K562 (cell line): ENCODE results near the gene PDGFA. TPM values are rescaled to one million over a fixed set of nuclear protein-coding genes. Genes with fewer than 3 reads are reported as not detected.

Experiments used
- ATAC-seq: fragments of 200-7000 bp; cut with Tn5 transposase; 3 replicates; pipeline ENCODE4 v1.9.1; 2020; ENCODE audit warnings: moderate library complexity
- BruUV-seq: library from RNA; stranded (reverse); fragments of 400-500 nt; replicated peaks from 2 replicates; lab custom pipeline; 2021; lab: Mats Ljungman, UMichigan
- CTCF ChIA-PET: fragments of 300-600 bp; formaldehyde crosslinking; extraction: SDS; loops from one replicate; lab custom pipeline; 2021; ENCODE audit warnings: low intra/inter-chr PET ratio; lab: Yijun Ruan, JAX
- POLR2A ChIA-PET: fragments of 300-600, 350-650 bp; sonication (Branson Sonifier 250); formaldehyde crosslinking; extraction: SDS; loops from one replicate; lab custom pipeline; 2021; ENCODE audit warnings: antibody characterized with exemption, inconsistent platforms; lab: Yijun Ruan, JAX
- DNase-seq, 4 experiments: peaks; one replicate each; pipeline versions ENCODE4 v3.0.0 to v3.0.0-alpha.2; 2011 to 2018; ENCODE audit warnings: low spot score in 3 of 4, mixed read lengths in 3 of 4; ENCODE audit errors: extremely low read depth in 1 of 4
- FAIRE-seq: peaks from 2 replicates; lab custom pipeline; 2011; peaks lifted over from hg19 to GRCh38; lab: Jason Lieb, UNC
- H2AFZ ChIP-seq: 2 replicates; pipeline ENCODE4 v1.6.0; 2011; ENCODE audit warnings: low read depth, low read length, control low read depth, inconsistent platforms
- H3K27ac ChIP-seq: fragments of 200-600 bp; 3 replicates; pipeline ENCODE4 v1.8.0; 2011; ENCODE audit warnings: low read depth, mild to moderate bottlenecking, control low read depth, inconsistent platforms, low read length, moderate library complexity, mixed read lengths; ENCODE audit errors: extremely low read depth
- H3K27me3 ChIP-seq, 2 experiments: fragments of 300-600 bp in 1 of 2; 2 replicates in 1 of 2; 3 replicates in 1 of 2; pipeline versions ENCODE4 v1.6.0 to v1.8.0; 2011; ENCODE audit warnings: inconsistent platforms in 2 of 2, low read length in 2 of 2, mild to moderate bottlenecking in 1 of 2, mixed read lengths in 1 of 2, moderate library complexity in 1 of 2; ENCODE audit not compliant: control insufficient read depth in 2 of 2, insufficient read depth in 2 of 2
- H3K36me3 ChIP-seq: fragments of 300-600 bp; 3 replicates; pipeline ENCODE4 v1.8.0; 2011; ENCODE audit warnings: mild to moderate bottlenecking, low read length, inconsistent platforms; ENCODE audit not compliant: control insufficient read depth, insufficient read depth
- H3K4me1 ChIP-seq, 2 experiments: fragments of 200-600 bp in 1 of 2; replicated peaks in 1 of 2; 2 replicates in 1 of 2; 3 replicates in 1 of 2; pipeline versions ENCODE4 v1.5.1 to v1.8.0; 2011; ENCODE audit warnings: inconsistent platforms in 2 of 2, low read length in 2 of 2, mild to moderate bottlenecking in 1 of 2, mixed read lengths in 1 of 2, moderate library complexity in 1 of 2; ENCODE audit not compliant: control insufficient read depth in 2 of 2, insufficient read depth in 2 of 2
- H3K4me2 ChIP-seq: 2 replicates; pipeline ENCODE4 v1.6.1; 2011; ENCODE audit warnings: low read length, control low read depth, inconsistent platforms, mixed read lengths; ENCODE audit not compliant: insufficient read depth
- H3K4me3 ChIP-seq: fragments of 200-600 bp; sonication (generic), shearing (Covaris generic); 2 replicates; pipeline ENCODE4 v1.5.1; 2016; ENCODE audit warnings: control low read depth, inconsistent platforms
- H3K79me2 ChIP-seq: fragments of 200-600 bp; 3 replicates; pipeline ENCODE4 v1.8.0; 2011; ENCODE audit warnings: low read length, inconsistent platforms; ENCODE audit not compliant: control insufficient read depth, insufficient read depth
- H3K9ac ChIP-seq, 2 experiments: 2 replicates each; pipeline versions ENCODE4 v1.6.0 to v1.6.1; 2011; ENCODE audit warnings: low read depth in 2 of 2, low read length in 2 of 2, control low read depth in 1 of 2, inconsistent platforms in 1 of 2, mild to moderate bottlenecking in 1 of 2, mixed read lengths in 1 of 2; ENCODE audit not compliant: insufficient read depth in 1 of 2
- H3K9me1 ChIP-seq: one replicate; pipeline ENCODE4 v1.6.0; 2011; ENCODE audit warnings: inconsistent platforms, mild to moderate bottlenecking, low read length, moderate library complexity; ENCODE audit not compliant: control insufficient read depth, insufficient read depth
- H3K9me3 ChIP-seq: replicated peaks from 2 replicates; pipeline ENCODE4 v1.5.1; 2011; ENCODE audit warnings: low read depth, low read length, inconsistent platforms; ENCODE audit not compliant: control insufficient read depth, insufficient read depth
- H4K20me1 ChIP-seq: replicated peaks from 2 replicates; pipeline ENCODE4 v1.6.1; 2011; ENCODE audit warnings: low read length, inconsistent platforms, mixed read lengths; ENCODE audit not compliant: control insufficient read depth, insufficient read depth
- CLOCK ChIP-seq: fragments of 250-450 bp; sonication (Bioruptor Pico); IDR thresholded peaks from 2 replicates; pipeline ENCODE4 v1.4.0; 2020; ENCODE audit warnings: mild to moderate bottlenecking, moderate library complexity, borderline replicate concordance
- COPS2 ChIP-seq: fragments of 450-650 bp; conservative IDR thresholded peaks from 2 replicates; pipeline ENCODE4 v1.6.1; 2016; ENCODE audit warnings: mild to moderate bottlenecking, moderate library complexity
- CTBP1 ChIP-seq: fragments of 450-650 bp; IDR thresholded peaks from 2 replicates; pipeline ENCODE4 v1.6.1; 2016; ENCODE audit warnings: borderline replicate concordance
- EGR1 ChIP-seq: fragments of 450-650 bp; conservative IDR thresholded peaks from 2 replicates; pipeline ENCODE4 v1.6.1; 2017; ENCODE audit warnings: mild to moderate bottlenecking
- IRF1 ChIP-seq: sonication (generic); formaldehyde crosslinking; IDR thresholded peaks from 2 replicates; pipeline ENCODE4 v1.8.0; 2022; ENCODE audit warnings: missing genetic modification reagents, mild to moderate bottlenecking, borderline replicate concordance
- KLF10 ChIP-seq: fragments of 250-450 bp; sonication (Bioruptor Pico); IDR thresholded peaks from 2 replicates; pipeline ENCODE4 v1.6.1; 2021; ENCODE audit warnings: matching md5 sums
- MCM7 ChIP-seq, 2 experiments: fragments of 450-650 bp; IDR thresholded peaks; 2 replicates each; pipeline ENCODE4 v1.6.1; 2016 to 2018
- MTA2 ChIP-seq: fragments of 450-650 bp; IDR thresholded peaks from 2 replicates; pipeline ENCODE4 v1.6.1; 2016; ENCODE audit warnings: low read depth
- MTA3 ChIP-seq: fragments of 450-650 bp; formaldehyde crosslinking; IDR thresholded peaks from 2 replicates; pipeline ENCODE4 v1.6.1; 2017; ENCODE audit warnings: mild to moderate bottlenecking, borderline replicate concordance
- NFATC3 ChIP-seq: fragments of 450-650 bp; IDR thresholded peaks from 2 replicates; pipeline ENCODE4 v1.6.1; 2017; ENCODE audit warnings: mild to moderate bottlenecking
- STAT5A ChIP-seq: IDR thresholded peaks from 2 replicates; pipeline ENCODE4 v1.6.1; 2012; ENCODE audit warnings: low read length, inconsistent platforms, borderline replicate concordance
- TFAP4 ChIP-seq: sonication (generic); formaldehyde crosslinking; IDR thresholded peaks from 2 replicates; pipeline ENCODE4 v1.8.0; 2022; ENCODE audit warnings: missing genetic modification reagents, mild to moderate bottlenecking, moderate library complexity, borderline replicate concordance
- YBX1 ChIP-seq: fragments of 450-650 bp; IDR thresholded peaks from 2 replicates; pipeline ENCODE4 v1.7.1; 2016; ENCODE audit warnings: mild to moderate bottlenecking
- ZEB2 ChIP-seq: fragments of 450-650 bp; IDR thresholded peaks from 2 replicates; pipeline ENCODE4 v1.6.1; 2016
- WGBS: fragments of 100-300 bp; shearing (Covaris generic); methylation state at CpG from one replicate; pipeline ENCODE4 v1.1.6; 2016; ENCODE audit warnings: low coverage, mixed read lengths; ENCODE audit not compliant: insufficient coverage; ENCODE audit errors: missing lambda C conversion rate; 5-methylcytosine and 5-hydroxymethylcytosine counted together
- in situ Hi-C: fragments of 300-500 bp; cut with MboI; formaldehyde crosslinking; loops from 4 replicates; pipeline ENCODE4 v1.15.0; 2018; ENCODE audit warnings: inconsistent platforms, mixed read lengths
- intact Hi-C: fragments of 100-400 bp; cut with micrococcal nuclease; formaldehyde crosslinking; loops from 2 replicates; pipeline ENCODE4 v1.14.2; 2022
- polyA plus RNA-seq, 8 experiments: library from polyadenylated mRNA; depleted of rRNA in 4 of 8; stranded (reverse) in 5 of 8; unstranded in 3 of 8; fragments of >200 nt; fragmentation: Nextera tagmentation in 2 of 8; fragmentation: Illumina TruSeq in 1 of 8; extraction: Ambion mirVana in 2 of 8; extraction: Trizol in 1 of 8; gene quantifications; 2 replicates each; pipeline versions ENCODE4 v1.2.1 to v1.2.3, GENCODE V29; 2011 to 2014; ENCODE audit warnings: inconsistent platforms in 1 of 8, missing spikeins in 1 of 8
- total RNA-seq, 7 experiments: library from RNA; depleted of rRNA in 6 of 7; stranded (reverse); fragments of >200 nt in 6 of 7; fragmentation: Illumina TruSeq in 2 of 7; extraction: Trizol in 2 of 7; gene quantifications; 2 replicates each; pipeline versions ENCODE4 v1.2.1 to v1.2.3, GENCODE V29; 2011 to 2021; ENCODE audit warnings: low replicate concordance in 1 of 7
- TF ChIP-seq, protein P1 (sequence below), 2 experiments: fragments of 450-650 bp; conservative IDR thresholded peaks; 2 replicates each; pipeline ENCODE4 v1.6.1; 2017; ENCODE audit warnings: mild to moderate bottlenecking in 2 of 2, moderate library complexity in 2 of 2

The PDGFA gene
- total and polyA plus RNA-seq, 9 of the 15 experiments (the other 6 are each of a cell fraction or from before 2014, with no cell fraction given): 2.5 to 10.2 (median 4.6) TPM

GRCh38 chr7:493661-494251 is 25.9 kb downstream of the PDGFA start:
- H3K4me2 ChIP-seq: no peak overlapping the region
- no peak for ATAC-seq
- H3K9me3 ChIP-seq: no peaks in the 10 kb centered on the region
- no peaks in the 10 kb centered on the region for H3K79me2 ChIP-seq
- WGBS: 68% methylated on average over 18 of the region's 55 CpGs
- no peaks in the 10 kb centered on the region for H4K20me1 ChIP-seq
- no peak overlapping the region for H3K27ac ChIP-seq
- no peak for DNase-seq
- no peak for FAIRE-seq
- no peak overlapping the region for H2AFZ ChIP-seq
- H3K4me1 ChIP-seq: peaks cover 0 to 30% of the 10 kb centered on the region in 2 experiments; a peak in 2 of 5 replicates
- no peaks in the 10 kb centered on the region for H3K36me3 ChIP-seq
- ChIA-PET CTCF (no interaction called here), POLR2A (no interaction called here)
- peaks cover 0 to 13% of the 10 kb centered on the region in 2 experiments; a peak in 3 of 5 replicates for H3K27me3 ChIP-seq
- no peaks in the 10 kb centered on the region for H3K9me1 ChIP-seq
- BruUV-seq: no TSS peak
- intact Hi-C loops: no loop called here
- in situ Hi-C loops: no loop called here
- no peak overlapping the region for H3K9ac ChIP-seq
- TF ChIP-seq NFATC3: no peak
- no peak for TF ChIP-seq IRF1 (CRISPR knock-in tag)
- no peak for TF ChIP-seq MCM7 (IDR thresholded peaks at IDR 0.05)
- no peak for TF ChIP-seq CLOCK (CRISPR knock-in tag)
- no peak for TF ChIP-seq YBX1
- no peak for TF ChIP-seq COPS2
- no peak for TF ChIP-seq KLF10 (CRISPR knock-in tag)
- TF ChIP-seq EGR1: no peak
- no peak for TF ChIP-seq ZEB2
- no peak for TF ChIP-seq STAT5A
- no peak for TF ChIP-seq CTBP1
- no peak for TF ChIP-seq MTA2
- TF ChIP-seq, protein P1, sequence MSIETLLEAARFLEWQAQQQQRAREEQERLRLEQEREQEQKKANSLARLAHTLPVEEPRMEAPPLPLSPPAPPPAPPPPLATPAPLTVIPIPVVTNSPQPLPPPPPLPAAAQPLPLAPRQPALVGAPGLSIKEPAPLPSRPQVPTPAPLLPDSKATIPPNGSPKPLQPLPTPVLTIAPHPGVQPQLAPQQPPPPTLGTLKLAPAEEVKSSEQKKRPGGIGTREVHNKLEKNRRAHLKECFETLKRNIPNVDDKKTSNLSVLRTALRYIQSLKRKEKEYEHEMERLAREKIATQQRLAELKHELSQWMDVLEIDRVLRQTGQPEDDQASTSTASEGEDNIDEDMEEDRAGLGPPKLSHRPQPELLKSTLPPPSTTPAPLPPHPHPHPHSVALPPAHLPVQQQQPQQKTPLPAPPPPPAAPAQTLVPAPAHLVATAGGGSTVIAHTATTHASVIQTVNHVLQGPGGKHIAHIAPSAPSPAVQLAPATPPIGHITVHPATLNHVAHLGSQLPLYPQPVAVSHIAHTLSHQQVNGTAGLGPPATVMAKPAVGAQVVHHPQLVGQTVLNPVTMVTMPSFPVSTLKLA (conservative IDR thresholded peaks at IDR 0.05): no peak
- no peak for TF ChIP-seq TFAP4 (CRISPR knock-in tag)
- no peak for TF ChIP-seq MTA3
- H3K4me3 ChIP-seq: no peak overlapping the region
